ENCODE results near the gene KCNRG.
"Not testable (repeated sequence)": the region's sequence is repeated elsewhere in the genome, so short reads cannot be mapped to it uniquely, and the experiment has no call there.

Gene KCNRG

GRCh38 chr13:50012396-50013169 lies 2.7 kb upstream of the KCNRG start:
- no peak for DNase-seq

- no peak for DNase-seq
These were observed 858 bp upstream of the KCNRG start for GRCh38 chr13:50014386-50014785.

GRCh38 chr13:50015750-50016149 lies 506 bp downstream of the KCNRG start:
- DNase-seq: no peak

DNA sequence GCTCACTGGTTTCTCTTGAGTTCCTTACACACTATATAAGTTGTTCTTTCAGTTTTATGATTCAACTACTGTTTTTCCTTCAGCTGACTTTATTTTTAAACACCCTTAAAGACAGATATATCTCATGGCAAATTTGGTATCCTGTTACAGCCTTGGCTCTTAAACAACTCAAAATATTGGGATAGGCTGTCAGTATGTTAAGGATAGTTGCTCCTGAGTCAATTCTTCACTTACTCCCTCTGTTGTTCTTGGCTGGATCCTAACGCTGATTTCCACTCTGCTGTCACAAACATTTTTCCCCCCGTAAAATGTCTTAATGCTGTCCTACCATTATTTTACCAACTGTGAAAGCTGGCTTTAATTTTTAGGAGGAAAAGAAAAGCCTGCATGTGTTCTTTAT lies 1.2 kb downstream of the KCNRG start:
- no peak for DNase-seq

- DNase-seq: no peak
These were observed 2.6 kb downstream of the KCNRG start for GRCh38 chr13:50017819-50018218.

DNA sequence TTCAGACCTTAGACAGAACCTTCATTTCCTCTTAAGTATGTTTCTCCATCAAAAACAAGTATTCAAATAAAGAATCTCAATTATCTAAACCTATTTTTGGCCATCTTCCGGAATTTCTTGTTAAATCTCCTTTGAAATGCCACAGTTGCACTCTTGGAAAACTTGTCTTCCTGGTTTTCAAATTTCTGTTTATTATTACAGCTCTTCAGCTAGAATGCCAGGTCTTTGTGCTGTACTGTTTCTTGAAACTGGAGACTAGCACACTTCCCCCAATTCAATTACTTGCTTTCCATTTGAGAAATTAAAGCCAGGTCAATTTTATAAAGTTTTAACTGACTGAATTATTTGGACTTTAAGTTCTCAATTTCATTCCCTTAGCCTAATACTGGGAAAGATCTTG lies 10.2 kb downstream of the KCNRG start:
- DNase-seq: no peak

DNA sequence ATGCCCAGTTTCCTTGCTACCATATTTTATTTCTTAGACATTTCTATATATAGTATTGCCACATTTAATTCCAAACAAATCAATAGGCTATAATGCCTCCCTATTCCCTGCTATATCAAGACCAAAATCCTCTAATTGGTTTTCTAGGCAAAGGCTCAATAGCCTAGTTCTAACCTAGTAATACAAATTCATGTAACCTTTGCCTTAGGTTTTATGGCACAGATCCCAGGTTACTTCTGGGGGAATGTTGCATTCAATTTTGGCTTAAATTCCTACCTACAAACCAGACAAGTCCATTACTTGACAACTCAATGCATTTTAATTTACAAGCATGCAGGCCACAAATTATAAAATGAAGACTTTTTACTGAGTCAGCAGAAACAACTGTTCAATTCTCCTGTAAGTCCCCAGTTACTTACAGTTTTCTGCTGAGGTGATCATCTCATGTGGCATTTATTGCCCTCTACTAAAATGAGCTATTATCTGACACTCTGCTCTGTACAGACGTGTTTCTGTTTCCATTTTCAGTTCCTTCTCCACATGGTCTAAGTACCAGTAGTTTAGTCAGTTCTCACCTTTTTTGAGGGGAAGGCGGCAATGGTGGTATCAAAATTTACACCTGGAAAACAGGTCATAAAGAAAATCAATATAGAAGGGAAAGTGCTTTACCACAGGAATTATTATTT lies 11.7 kb downstream of the KCNRG start:
- DNase-seq: no peak

DNA sequence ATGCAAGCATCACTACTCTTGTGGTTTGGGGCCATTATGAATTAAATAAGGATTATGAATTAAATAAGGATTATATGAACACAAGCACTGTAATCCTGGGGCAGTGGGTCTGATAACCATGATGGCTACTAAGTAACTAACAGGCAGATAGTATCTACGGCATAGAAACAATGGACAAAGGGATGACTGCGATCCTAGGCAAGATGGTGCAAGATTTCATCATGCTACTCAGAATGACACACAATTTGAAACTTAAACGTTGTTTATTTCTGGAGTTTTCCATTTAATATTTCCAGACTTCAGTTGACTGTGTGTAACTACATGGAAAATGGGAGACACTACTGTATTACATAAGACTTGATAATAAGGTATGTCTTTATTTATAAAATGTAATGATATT lies 15.1 kb downstream of the KCNRG start:
- DNase-seq: no peak

- no peak for DNase-seq
These were observed 18.5 kb downstream of the KCNRG start for GRCh38 chr13:50033725-50034124.

- no peak for DNase-seq
These were observed 22.5 kb downstream of the KCNRG start for GRCh38 chr13:50037788-50038187.

DNA sequence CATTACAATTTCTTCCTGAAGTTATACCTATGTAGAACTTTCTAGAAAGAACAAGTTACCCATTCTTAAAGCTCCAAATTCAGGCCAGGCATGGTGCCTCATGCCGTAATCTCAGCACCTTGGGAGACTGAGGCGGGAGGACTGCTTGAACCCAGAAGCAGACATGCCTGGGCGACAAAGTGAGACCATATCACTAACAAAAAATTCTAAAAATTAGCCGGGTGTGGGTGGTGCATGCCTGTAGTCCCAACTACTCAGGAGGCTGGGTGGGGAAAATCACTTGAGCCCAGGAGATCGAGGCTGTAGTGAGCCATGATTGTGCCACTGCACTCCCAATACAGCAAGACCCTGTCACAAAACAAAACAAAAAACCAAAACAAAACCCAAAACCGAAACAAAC lies 23.0 kb downstream of the KCNRG start:
- no peak for DNase-seq

DNA sequence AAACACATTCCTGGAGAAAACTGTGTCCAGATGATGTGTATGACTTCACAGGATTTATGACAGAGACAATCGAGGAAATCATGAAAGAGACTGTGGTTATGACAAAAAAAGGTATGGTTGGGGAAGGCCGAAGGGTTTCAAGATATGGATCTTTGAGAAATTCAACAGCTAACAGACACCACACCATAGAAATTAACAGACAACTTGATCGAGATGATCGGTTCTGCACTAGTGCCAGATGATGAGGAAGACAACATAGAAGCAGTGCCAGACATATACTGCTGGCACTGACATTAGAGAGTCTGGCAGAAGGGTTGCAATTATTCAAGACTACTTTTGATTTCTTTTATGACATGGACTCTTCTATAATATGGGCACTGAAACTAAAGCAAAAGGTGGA lies 37.2 kb downstream of the KCNRG start:
- DNase-seq: no peak

- DNase-seq: no peak
These were observed 38.6 kb downstream of the KCNRG start for GRCh38 chr13:50053844-50054243.

- DNase-seq: no peak
These were observed 40.2 kb downstream of the KCNRG start for GRCh38 chr13:50055454-50055853.

DNA sequence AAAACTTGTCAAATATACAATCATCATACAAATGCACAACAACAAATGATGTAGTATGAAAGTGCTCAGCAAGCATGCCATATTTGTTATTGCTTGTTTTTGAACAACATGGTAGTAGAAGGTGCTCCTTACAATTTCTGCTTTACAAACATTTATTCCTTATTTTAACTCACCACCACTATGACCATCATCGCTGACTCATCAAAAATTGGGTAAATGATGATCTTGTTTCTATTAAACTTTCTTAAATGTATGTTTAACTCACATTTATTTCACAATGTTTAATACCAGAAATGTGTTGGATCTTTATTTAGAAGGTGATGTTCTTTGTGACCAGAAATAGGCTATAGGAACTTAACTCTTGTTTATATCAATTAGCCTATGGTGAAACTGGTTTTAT lies 45.5 kb downstream of the KCNRG start:
- no peak for DNase-seq

DNA sequence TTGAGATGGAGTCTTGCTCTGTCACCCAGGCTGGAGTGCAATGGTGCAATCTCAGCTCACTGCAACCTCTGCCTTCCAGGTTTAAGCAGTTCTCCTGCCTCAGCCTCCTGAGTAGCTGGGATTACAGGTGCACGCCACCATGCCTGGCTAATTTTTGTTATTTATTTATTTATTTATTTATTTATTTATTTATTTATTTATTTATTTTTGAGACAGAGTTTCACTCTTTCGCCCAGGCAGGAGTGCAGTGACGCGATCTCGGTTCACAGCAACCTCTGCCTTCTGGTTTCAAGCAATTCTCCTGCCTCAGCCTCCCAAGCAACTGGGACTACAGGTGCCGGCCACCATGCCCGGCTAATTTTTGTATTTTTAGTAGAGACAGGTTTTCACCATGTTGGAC lies 47.1 kb downstream of the KCNRG start:
- not testable (repeated sequence) for DNase-seq

DNA sequence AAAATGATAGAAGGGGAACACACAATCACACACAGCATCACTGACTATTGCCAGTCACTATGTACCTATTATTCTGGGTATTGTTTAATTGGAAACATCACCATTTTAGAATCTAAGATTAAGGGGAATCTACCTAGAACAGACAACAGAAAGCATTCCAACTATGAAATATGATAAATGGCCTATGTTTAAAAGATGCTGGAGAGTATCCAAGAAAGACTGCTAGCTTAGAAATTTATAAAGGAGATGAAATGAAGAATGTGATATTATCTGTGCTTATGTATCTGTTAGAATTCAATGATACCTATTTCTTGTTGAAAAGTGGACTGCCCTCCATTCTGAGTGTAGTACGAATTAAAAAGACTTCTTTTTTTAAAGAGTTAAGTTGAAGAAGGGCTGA lies 50.5 kb downstream of the KCNRG start:
- no peak for DNase-seq

DNA sequence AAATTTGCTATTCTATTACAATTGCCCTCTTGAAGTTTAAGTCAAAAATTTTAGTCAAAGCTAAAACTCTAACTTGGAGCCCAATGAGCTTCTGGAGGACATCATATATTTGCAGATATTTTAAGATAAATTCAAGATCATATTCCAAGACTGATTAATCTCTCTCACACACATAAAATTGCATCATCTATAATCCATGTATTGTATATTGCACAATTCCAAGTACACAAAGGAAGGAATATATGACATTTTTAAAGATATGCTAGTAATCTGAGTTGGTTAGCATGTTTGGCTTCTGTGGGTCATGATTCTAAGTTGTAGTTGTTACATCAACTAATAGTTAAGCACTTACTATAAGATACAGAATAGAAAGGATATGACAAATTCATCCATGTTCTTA lies 53.3 kb downstream of the KCNRG start:
- DNase-seq: no peak

GRCh38 chr13:50069261-50069660 lies 54.0 kb downstream of the KCNRG start:
- no peak for DNase-seq

DNA sequence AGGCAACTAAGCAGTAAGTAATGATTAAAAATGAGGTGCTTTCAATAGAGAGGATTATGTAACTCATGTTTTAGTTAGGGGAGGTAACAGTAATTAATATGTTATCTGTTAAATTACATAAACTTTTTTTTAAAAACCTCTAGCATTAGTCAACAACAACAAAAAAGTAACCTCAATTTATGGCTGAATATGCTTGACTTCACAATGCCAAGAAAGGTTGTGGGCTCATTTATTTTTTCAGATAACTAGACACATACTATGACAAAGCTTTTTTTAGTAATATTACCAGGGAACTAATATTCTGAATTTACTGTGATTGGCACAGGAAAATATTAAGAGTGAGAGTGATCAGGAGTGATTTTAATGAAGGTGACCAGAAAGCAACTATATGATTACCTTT lies 54.9 kb downstream of the KCNRG start:
- no peak for DNase-seq

Measured in activated effector memory CD4-positive, alpha-beta T cell treated with Interleukin-2 at 50 U/mL for 16 hours (primary cell).